Keratinocyte (primary cell): ENCODE data around the gene RAB42.

Experiments
- EZH2 ChIP-seq: IDR thresholded peaks from one replicate; pipeline ENCODE4 v1.6.1; 2012; ENCODE audit warnings: inconsistent platforms, mild to moderate bottlenecking, low read length, moderate library complexity
- TF ChIP-seq, protein P1 (sequence below), 3 experiments: IDR thresholded peaks in 1 of 3; conservative IDR thresholded peaks in 1 of 3; optimal IDR thresholded peaks in 1 of 3; 2 replicates in 2 of 3; 3 replicates in 1 of 3; pipeline versions ENCODE3 to v1.5.1; 2011; ENCODE audit warnings: low read length in 3 of 3, mild to moderate bottlenecking in 3 of 3, moderate library complexity in 2 of 3, control low read depth in 1 of 3, inconsistent platforms in 1 of 3; ENCODE audit not compliant: insufficient read depth in 2 of 3; ENCODE audit errors: extremely low read depth in 1 of 3

DNA sequence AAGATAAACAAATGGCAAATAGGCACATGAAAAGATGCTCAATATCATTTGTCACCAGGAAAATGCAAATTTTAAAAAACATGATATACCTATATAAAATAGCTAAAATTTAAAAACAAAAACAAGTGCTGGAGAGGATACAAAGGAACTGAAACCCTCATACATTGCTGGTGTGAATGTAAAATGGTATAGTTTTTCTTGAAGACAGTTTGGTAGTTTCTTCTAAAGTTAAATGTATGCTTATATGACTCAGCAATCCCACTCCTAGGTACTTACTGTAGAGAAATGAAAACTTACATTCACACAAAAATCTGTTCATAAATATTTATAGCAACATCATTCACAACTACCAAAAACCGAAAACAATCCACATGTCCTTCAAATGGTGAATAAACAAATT is 39.6 kb downstream of the RAB42 start:
- TF ChIP-seq, protein P1, sequence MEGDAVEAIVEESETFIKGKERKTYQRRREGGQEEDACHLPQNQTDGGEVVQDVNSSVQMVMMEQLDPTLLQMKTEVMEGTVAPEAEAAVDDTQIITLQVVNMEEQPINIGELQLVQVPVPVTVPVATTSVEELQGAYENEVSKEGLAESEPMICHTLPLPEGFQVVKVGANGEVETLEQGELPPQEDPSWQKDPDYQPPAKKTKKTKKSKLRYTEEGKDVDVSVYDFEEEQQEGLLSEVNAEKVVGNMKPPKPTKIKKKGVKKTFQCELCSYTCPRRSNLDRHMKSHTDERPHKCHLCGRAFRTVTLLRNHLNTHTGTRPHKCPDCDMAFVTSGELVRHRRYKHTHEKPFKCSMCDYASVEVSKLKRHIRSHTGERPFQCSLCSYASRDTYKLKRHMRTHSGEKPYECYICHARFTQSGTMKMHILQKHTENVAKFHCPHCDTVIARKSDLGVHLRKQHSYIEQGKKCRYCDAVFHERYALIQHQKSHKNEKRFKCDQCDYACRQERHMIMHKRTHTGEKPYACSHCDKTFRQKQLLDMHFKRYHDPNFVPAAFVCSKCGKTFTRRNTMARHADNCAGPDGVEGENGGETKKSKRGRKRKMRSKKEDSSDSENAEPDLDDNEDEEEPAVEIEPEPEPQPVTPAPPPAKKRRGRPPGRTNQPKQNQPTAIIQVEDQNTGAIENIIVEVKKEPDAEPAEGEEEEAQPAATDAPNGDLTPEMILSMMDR (optimal IDR thresholded peaks at IDR 0.05 in 1 of 3, IDR thresholded peaks at IDR 0.05 in 1 of 3, conservative IDR thresholded peaks at IDR 0.05 in 1 of 3; ENCODE audit: extremely low read depth in 1 of 3, insufficient read depth in 2 of 3, low read length in 3 of 3): no peak
- no peak for TF ChIP-seq EZH2
